ENCODE measurements around the gene BST2. TPM values are rescaled to one million over a fixed set of nuclear protein-coding genes. Genes with fewer than 3 reads are reported as not detected.

Gene BST2
- total RNA-seq, 2 donors from 2014 or later, result 50.8 to 147 TPM

GRCh38 chr19:17414097-17414496 is 8.7 kb upstream of the BST2 start:
- Histone ChIP-seq H3K4me1 (ENCODE audit: control insufficient read depth, insufficient read depth, low read length) (peaks cover 4% of the 10 kb centered on the region), H3K4me3 (ENCODE audit: low read length) (no peak overlapping the region), H3K9me3 (ENCODE audit: control insufficient read depth, low read length) (no peaks in the 10 kb centered on the region), H3K9ac (ENCODE audit: extremely low read depth, low read length, poor library complexity, severe bottlenecking) (no peak overlapping the region), H3K36me3 (ENCODE audit: control insufficient read depth, insufficient read depth, low read length) (no peaks in the 10 kb centered on the region), H3K27me3 (ENCODE audit: control insufficient read depth, insufficient read depth, low read length, poor library complexity, severe bottlenecking) (no peaks in the 10 kb centered on the region), H3K27ac (ENCODE audit: low read depth, low read length) (no peak overlapping the region)
- Mint-ChIP-seq H3K4me1 (peaks cover 26% of the 10 kb centered on the region), H3K27ac (no peak overlapping the region), H3K36me3 (ENCODE audit: low read depth) (peaks cover 14% of the 10 kb centered on the region), H3K27me3 (ENCODE audit: insufficient read depth) (peaks cover 9% of the 10 kb centered on the region), H3K9me3 (no peaks in the 10 kb centered on the region), H3K4me3 (no peak overlapping the region)
- WGBS, 2 experiments (ENCODE audit: insufficient coverage in 1 of 2, insufficient read length in 1 of 2), result 94 to 97% methylated on average over 8 of the region's 8 CpGs
- DNase-seq, result no peak
- TF ChIP-seq CTCF (conservative IDR thresholded peaks at IDR 0.05), result no peak

- peaks cover 5% of the 10 kb centered on the region for H3K27me3 Mint-ChIP-seq (ENCODE audit: insufficient read depth)
- H3K4me3 Mint-ChIP-seq, result no peak overlapping the region
- peaks cover 6% of the 10 kb centered on the region for H3K4me1 ChIP-seq (ENCODE audit: control insufficient read depth, insufficient read depth, low read length)
- no peak overlapping the region for H3K27ac ChIP-seq (ENCODE audit: low read depth, low read length)
- H3K9ac ChIP-seq (ENCODE audit: extremely low read depth, low read length, poor library complexity, severe bottlenecking), result no peak overlapping the region
- H3K27me3 ChIP-seq (ENCODE audit: control insufficient read depth, insufficient read depth, low read length, poor library complexity, severe bottlenecking), result no peaks in the 10 kb centered on the region
- H3K9me3 ChIP-seq (ENCODE audit: control insufficient read depth, low read length), result no peaks in the 10 kb centered on the region
- no peaks in the 10 kb centered on the region for H3K36me3 ChIP-seq (ENCODE audit: control insufficient read depth, insufficient read depth, low read length)
- peaks cover 14% of the 10 kb centered on the region for H3K36me3 Mint-ChIP-seq (ENCODE audit: low read depth)
- peaks cover 28% of the 10 kb centered on the region for H3K4me1 Mint-ChIP-seq
- no peaks in the 10 kb centered on the region for H3K9me3 Mint-ChIP-seq
- 87 to 90% methylated on average over 11 of the region's 11 CpGs for WGBS, 2 experiments (ENCODE audit: insufficient coverage in 1 of 2, insufficient read length in 1 of 2)
- no peak overlapping the region for H3K27ac Mint-ChIP-seq
- no peak overlapping the region for H3K4me3 ChIP-seq (ENCODE audit: low read length)
- peak; percentile 49 for DNase-seq
- TF ChIP-seq CTCF (conservative IDR thresholded peaks at IDR 0.05), result no peak
Observed at GRCh38 chr19:17411801-17412200, 6.4 kb upstream of the BST2 start.

GRCh38 chr19:17409990-17410389 is 4.6 kb upstream of the BST2 start:
- Histone ChIP-seq H3K9ac (ENCODE audit: extremely low read depth, low read length, poor library complexity, severe bottlenecking) (no peak overlapping the region), H3K9me3 (ENCODE audit: control insufficient read depth, low read length) (no peaks in the 10 kb centered on the region), H3K27me3 (ENCODE audit: control insufficient read depth, insufficient read depth, low read length, poor library complexity, severe bottlenecking) (no peaks in the 10 kb centered on the region), H3K36me3 (ENCODE audit: control insufficient read depth, insufficient read depth, low read length) (no peaks in the 10 kb centered on the region), H3K4me3 (ENCODE audit: low read length) (no peak overlapping the region), H3K4me1 (ENCODE audit: control insufficient read depth, insufficient read depth, low read length) (peaks cover 17% of the 10 kb centered on the region), H3K27ac (ENCODE audit: low read depth, low read length) (no peak overlapping the region)
- 81 to 93% methylated on average over 3 to 9 of the region's 9 CpGs for whole genome bisulfite sequencing, 2 experiments (ENCODE audit: insufficient coverage in 1 of 2, insufficient read length in 1 of 2)
- Mint-ChIP-seq H3K4me3 (no peak overlapping the region), H3K9me3 (no peaks in the 10 kb centered on the region), H3K36me3 (ENCODE audit: low read depth) (peaks cover 13% of the 10 kb centered on the region), H3K27me3 (ENCODE audit: insufficient read depth) (peaks cover 4% of the 10 kb centered on the region), H3K4me1 (peaks cover 22% of the 10 kb centered on the region), H3K27ac (no peak overlapping the region)
- TF ChIP-seq CTCF (conservative IDR thresholded peaks at IDR 0.05), result no peak
- no peak for DNase-seq

All from endodermal cell (in vitro differentiated cells).